ENCODE data around the gene HNRNPF. TPM values are rescaled to one million over a fixed set of nuclear protein-coding genes. Genes with fewer than 3 reads are reported as not detected.

The HNRNPF gene
- total and polyA plus RNA-seq, 2 of the 4 experiments (the other 2 are of a cell fraction) = 169 to 207 TPM

GRCh38 chr10:43347997-43348396 is 61.0 kb downstream of the HNRNPF start:
- POLR2A ChIA-PET (ENCODE audit: unreplicated experiment) = no interaction called here
- CTCF ChIA-PET = interaction anchor here (0.6 kb wide), 1 partner anchor 47 kb away, joined by 4 read pairs; no protein-coding TSS in a partner anchor
- no TSS peak for BruUV-seq (replicated peaks)
- H2AK9ac ChIP-seq (replicated peaks; ENCODE audit: low read depth, low read length, poor library complexity) = no peak overlapping the region
- H3K9me1 ChIP-seq (ENCODE audit: insufficient read depth, low read length) = no peaks in the 10 kb centered on the region
- no peak overlapping the region for H3K27ac ChIP-seq (ENCODE audit: insufficient read depth, low read length)
- no peak for DNase-seq
- no peak overlapping the region for H2BK15ac ChIP-seq (ENCODE audit: low read depth, low read length)
- no peak for TF ChIP-seq ELK1 (IDR thresholded peaks at IDR 0.05; ENCODE audit: borderline replicate concordance, low read depth, low read length)
- no peak for TF ChIP-seq CHD1 (IDR thresholded peaks at IDR 0.05; ENCODE audit: low read depth, low read length)
- no peak for TF ChIP-seq RAD21 (IDR thresholded peaks at IDR 0.05; ENCODE audit: low read length)
- no peak for TF ChIP-seq RFX5 (IDR thresholded peaks at IDR 0.05; ENCODE audit: low read depth, low read length)
- TF ChIP-seq USF2 (IDR thresholded peaks at IDR 0.05; ENCODE audit: low read depth, low read length) = no peak
- no peak for TF ChIP-seq RCOR1 (IDR thresholded peaks at IDR 0.05; ENCODE audit: insufficient replicate concordance, low read length)
- TF ChIP-seq CEBPB (IDR thresholded peaks at IDR 0.05; ENCODE audit: low read depth, low read length) = no peak
- no peak for TF ChIP-seq POLR2A (IDR thresholded peaks at IDR 0.05; ENCODE audit: low read depth, low read length)
- TF ChIP-seq MXI1 (IDR thresholded peaks at IDR 0.05; ENCODE audit: borderline replicate concordance, low read depth, low read length) = no peak
- TF ChIP-seq CTCF (conservative IDR thresholded peaks at IDR 0.05; ENCODE audit: low read depth, low read length) = no peak
- no peak for TF ChIP-seq MAFK (IDR thresholded peaks at IDR 0.05; ENCODE audit: low read depth, low read length)
- no peak for TF ChIP-seq BHLHE40 (IDR thresholded peaks at IDR 0.05; ENCODE audit: low read depth, low read length)
- no peak for TF ChIP-seq NFE2L2 (IDR thresholded peaks at IDR 0.05; ENCODE audit: low read depth, low read length)
- TF ChIP-seq FOS (IDR thresholded peaks at IDR 0.05; ENCODE audit: low read depth, low read length) = no peak
- in situ Hi-C loops (cut with MboI; ENCODE audit: low sequenced_read_pairs) (no loop called here), intact Hi-C loops (cut with micrococcal nuclease) (loop anchor here (1.0 to 10.0 kb wide), 6 partner anchors 55 to 482 kb away; partner anchors contain the start of gene CSGALNACT2), dilution Hi-C loops (cut with HindIII; ENCODE audit: low sequenced_read_pairs, unreplicated experiment) (no loop called here)
- H2AK5ac ChIP-seq (ENCODE audit: low read depth, low read length) = no peak overlapping the region
- H3K36me3 ChIP-seq (ENCODE audit: control insufficient read depth, insufficient read depth, low read length) = no peaks in the 10 kb centered on the region
- H2BK120ac ChIP-seq (ENCODE audit: low read depth, low read length) = no peak overlapping the region
- H3K56ac ChIP-seq (ENCODE audit: extremely low read depth, insufficient read depth, low read length) = no peak overlapping the region
- no peak overlapping the region for H3K23ac ChIP-seq (ENCODE audit: low read depth, low read length)
- H3K4me2 ChIP-seq (ENCODE audit: low read depth, low read length) = no peak overlapping the region
- no peak overlapping the region for H2BK5ac ChIP-seq (ENCODE audit: low read depth, low read length, poor library complexity, severe bottlenecking)
- no peaks in the 10 kb centered on the region for H3K79me1 ChIP-seq (ENCODE audit: low read depth in 1 of 2, low read length in 2 of 2)
- H2BK20ac ChIP-seq (ENCODE audit: low read depth, low read length) = no peak overlapping the region
- H4K91ac ChIP-seq (ENCODE audit: insufficient read depth, low read depth, low read length) = no peak overlapping the region
- no peak overlapping the region for H3K9ac ChIP-seq (ENCODE audit: low read depth, low read length)
- no peak for ATAC-seq (ENCODE audit: low read depth)
- no peaks in the 10 kb centered on the region for H3K4me1 ChIP-seq (ENCODE audit: control insufficient read depth, insufficient read depth, low read length)
- WGBS, 2 experiments (ENCODE audit: extremely low coverage in 2 of 2, insufficient read length in 1 of 2) = no CpG with 5 or more reads among the region's 4 CpGs
- no peak overlapping the region for H2AFZ ChIP-seq (replicated peaks; ENCODE audit: low read length, poor library complexity)
- H3K27me3 ChIP-seq (ENCODE audit: control insufficient read depth, insufficient read depth, low read length) = peaks cover 15% of the 10 kb centered on the region; the same call in 1 of the 2 replicates
- no peak overlapping the region for H3K18ac ChIP-seq (ENCODE audit: low read depth, low read length)
- no peaks in the 10 kb centered on the region for H3K9me3 ChIP-seq (ENCODE audit: control insufficient read depth, insufficient read depth, low read length)
- H4K20me1 ChIP-seq (ENCODE audit: insufficient read depth, low read length) = no peaks in the 10 kb centered on the region
- H3K4ac ChIP-seq (ENCODE audit: low read depth, low read length) = no peak overlapping the region
- no peak overlapping the region for H3K14ac ChIP-seq (replicated peaks; ENCODE audit: low read depth, low read length)
- H3K4me3 ChIP-seq (ENCODE audit: insufficient read depth, low read depth, low read length) = no peak overlapping the region
- no peak overlapping the region for H4K8ac ChIP-seq (ENCODE audit: low read depth in 2 of 2, low read length in 2 of 2)
- no peak overlapping the region for H4K5ac ChIP-seq (ENCODE audit: low read depth, low read length)
